Amygdala (tissue), 56 donors: ENCODE data around the gene ZNF254.
A peak's percentile ranks its signal among the peaks of the same experiment; 100 is the strongest.
"Not testable (repeated sequence)": the region's sequence is repeated elsewhere in the genome, so short reads cannot be mapped to it uniquely, and the experiment has no call there.

Experiments used
- DNase-seq, 56 donors: peaks; one replicate each; lab custom pipeline; 2025; lab: John Stamatoyannopoulos, UW

Gene ZNF254

DNA sequence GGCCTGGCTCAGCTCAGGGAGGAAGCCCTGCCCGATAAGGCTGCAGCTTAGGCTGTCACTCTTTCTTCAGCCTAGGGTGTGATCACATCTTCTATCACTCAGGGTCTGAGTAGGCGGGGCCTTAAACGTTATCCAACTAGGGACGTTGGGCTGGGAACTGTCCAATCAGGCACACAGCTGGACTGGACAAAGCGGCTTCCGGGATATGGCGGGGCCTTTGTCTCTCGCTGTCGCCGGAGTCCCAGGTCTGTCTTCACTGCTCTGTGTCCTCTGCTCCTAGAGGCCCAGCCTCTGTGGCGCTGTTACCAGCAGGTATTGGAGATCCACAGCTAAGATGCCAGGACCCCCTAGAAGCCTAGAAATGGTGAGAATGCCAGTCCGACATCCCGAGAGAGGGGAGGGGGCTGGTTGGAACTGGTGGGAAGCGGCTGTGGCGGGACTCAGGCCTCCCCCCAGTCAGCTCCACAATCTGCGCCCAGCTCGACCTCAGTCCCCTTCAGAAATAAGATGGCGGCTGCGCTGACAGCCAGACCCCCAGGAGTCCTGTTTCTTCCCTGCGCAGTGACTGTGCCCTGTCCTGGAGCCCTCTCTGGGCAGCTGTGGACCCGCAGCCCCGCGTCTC, at the start of gene ZNF254:
ZNF254 (plus strand) TSS at position 214 of the 622 bp plus-strand sequence; CDS start at position 335, 121 bp downstream.
- DNase-seq, result peak; percentile 36 to 95 (median 86)

DNA sequence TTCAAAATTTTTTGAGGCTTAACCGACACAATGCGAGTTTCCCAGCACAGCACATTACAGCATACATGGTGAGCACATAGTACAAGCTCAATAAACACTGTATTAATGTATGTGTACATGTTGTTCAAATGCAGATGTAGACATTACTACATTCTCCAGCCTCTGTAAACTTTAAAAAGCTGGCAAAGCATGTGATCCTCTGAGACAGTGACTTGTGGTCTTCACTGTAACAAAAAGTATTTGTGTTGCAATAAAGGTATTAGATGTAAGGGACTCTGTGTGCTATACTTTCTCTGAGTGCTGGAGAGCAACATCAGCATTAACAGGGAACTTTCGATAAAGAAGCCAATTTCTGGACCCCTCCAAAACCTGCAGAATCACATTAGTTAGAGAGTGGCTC, 46.4 kb upstream of the ZNF254 start:
- DNase-seq, result no peak

DNA sequence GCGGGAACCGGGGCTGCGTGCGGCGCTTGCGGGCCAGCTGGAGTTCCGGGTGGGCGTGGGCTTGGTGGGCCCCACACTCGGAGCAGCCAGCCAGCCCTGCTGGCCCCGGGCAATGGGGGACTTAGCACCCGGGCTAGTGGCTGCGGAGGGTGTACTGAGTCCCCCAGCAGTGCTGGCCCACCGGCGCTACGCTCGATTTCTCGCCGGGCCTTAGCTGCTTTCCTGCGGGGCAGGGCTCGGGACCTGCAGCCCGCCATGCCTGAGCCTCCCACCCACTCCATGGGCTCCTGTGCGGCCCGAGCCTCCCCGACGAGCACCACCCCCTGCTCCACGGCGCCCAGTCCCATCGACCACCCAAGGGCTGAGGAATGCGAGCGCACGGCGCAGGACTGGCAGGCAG, 45.7 kb upstream of the ZNF254 start:
- not testable (repeated sequence) for DNase-seq

DNA sequence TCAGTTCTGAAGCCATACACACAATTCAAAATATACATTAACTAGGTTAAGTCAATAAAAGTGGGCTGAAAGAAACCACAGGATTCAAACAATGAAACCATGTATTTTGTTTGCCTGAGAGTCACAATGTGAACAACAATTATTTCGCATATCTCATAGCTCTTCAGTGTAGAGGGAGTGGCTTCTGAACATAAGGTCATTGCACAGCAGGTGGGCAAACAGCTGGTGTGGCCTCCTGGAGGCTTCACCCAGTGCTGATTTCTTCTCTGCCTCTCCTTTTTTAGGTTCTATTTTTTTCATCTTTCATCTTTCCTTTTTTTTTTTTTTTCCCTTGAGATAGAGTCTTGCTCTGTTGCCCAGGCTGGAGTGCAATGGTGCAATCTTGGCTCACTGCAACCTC, 40.4 kb upstream of the ZNF254 start:
- no peak for DNase-seq

DNA sequence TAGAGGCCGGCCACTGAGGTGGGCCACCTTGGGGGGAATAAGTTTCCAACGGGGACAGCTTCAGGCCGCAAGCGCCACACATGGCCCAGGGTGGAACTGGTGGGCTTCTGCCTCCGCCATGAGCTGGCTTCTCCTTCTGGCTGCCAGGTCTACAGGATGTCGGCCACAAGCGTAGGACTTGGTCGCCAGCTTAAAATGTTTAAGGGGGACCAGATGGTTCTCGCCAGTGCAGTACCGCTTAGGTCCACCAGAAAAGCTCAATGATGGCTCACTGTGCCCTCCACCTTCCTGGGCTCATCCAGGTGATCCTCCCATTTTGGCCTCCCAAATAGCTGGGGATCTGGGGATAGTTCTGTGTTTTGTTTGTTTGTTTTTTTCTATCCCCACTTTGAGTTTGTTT, 38.7 kb upstream of the ZNF254 start:
- DNase-seq, result no peak

DNA sequence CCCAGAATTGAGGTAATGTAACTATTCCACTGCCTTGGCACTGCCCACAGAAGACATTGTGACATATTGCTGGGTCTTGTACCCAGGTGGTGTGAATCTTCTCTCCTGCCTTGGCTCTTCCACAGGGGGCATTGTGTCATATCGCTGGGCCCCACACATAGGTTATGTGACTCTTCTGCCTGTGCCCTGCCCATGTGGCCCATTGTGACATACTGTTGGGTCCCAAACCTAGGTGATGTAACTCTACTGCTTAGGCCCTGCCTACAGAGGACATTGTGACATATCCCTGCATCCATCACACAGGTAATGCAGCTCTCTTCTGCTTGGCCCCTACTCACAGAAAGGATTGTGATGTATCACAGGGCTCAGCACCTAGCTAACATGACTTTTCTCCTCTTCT, 37.5 kb upstream of the ZNF254 start:
- DNase-seq, result no peak

DNA sequence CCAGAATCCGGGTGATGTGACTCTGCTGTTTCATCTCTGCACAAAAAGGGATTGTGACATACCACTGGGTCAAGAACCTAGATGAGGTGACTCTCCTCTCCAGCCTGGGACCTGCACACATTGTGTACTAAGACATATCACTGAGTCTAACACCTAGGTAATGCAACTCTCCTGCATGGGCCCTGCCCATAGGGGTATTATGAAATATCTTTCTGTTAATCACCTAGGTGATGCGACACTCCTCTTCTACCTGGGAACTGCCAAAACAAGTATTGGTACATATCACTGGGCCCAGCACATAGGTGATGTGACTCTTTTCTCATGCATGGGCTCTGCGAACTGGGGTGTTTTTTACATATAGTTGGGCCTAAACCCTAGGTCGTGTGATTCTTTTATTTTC, 35.5 kb upstream of the ZNF254 start:
- DNase-seq, result no peak

DNA sequence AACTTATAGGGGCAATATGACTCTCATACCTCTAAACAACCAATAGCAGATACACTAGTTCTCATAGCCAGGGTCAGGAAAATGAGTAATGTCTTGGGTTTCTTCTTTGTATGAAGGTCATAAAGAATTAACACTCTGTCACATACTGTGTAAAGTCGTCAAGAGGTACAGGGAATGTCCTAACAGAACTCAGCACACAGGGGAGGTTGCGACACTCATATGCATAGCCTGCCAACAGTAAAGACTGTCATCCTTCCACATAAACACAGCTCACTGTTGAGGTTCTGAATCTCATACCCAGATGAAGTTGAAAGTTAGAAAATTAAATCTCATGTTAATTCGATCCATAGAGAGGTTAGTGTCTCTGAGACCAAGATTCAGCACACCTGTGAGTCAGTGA, 34.2 kb upstream of the ZNF254 start:
- no peak for DNase-seq

DNA sequence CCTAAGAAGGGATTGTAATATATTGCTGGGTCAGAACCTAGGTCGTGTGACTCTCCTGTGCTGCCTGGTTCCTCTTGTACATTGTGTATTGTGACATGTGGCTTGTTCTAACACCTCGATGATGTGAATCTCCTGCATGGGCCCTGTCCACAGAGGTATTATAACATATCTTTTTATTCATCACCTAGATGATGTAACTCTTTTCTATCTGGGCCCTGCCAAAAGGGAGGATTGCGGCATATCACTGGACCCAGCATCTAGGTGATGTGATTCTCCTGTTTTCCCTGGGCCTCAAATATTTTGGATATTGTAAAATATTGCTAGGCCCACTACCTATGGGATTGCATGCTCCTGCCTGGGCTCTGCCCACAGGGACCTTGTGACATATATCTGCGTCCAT, 33.4 kb upstream of the ZNF254 start:
- no peak for DNase-seq

DNA sequence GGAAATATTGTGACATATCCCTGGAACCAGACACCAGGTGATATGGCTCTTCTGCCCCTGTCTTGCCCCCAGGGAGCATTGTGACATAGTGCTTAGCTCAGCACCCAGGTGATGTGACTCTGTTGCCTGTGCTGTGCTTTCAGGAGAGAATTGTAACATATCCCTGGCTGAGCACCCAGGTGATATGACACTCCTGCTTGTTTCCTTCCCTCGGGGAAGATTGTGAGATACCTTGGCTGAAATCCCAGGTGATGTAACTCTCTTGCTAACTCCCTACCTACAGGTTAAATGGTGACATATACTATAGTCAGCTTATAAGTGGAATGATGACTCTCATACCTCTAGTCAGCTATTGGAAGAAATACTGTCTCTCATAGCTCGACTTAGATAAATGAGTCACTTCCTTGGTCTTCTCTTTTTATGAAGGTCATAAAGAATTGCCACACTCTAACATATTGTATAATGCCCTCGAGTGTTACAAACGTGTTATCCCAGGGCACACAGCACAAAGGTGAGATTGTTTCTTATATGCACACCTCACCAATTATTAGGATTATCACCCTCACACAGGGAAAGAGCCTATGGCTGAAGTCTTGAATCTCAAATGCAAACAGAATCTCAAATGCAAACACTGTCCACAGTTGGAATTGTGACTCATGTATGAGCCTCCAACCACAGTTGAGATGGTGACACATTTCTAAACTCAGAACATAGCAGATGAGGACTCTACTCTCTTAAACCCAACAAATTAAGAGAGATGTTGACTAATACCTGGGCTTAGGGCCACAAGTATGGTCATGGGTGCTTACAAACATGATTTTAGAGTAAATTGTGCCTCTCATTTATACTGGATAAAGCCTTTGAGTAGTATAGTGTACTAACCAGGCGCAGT, 32.7 kb upstream of the ZNF254 start:
- no peak for DNase-seq

DNA sequence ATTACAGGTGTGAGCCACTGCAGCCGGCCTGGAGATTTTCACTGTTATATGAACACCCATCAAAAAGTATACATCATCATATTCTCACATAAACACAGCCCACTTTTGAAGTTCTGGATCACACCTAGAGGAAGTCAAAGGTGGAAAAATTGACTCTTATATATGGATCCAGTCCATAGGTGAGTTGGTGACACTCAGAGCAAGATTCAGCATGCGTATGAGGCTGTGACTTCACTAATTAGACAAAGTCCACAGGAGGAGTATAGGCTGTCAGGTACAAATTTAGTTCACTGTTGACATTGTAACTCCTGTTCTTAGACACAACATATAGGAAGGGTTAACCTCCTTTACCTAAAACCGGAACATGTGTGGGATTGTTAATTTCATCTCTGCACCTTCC, 31.4 kb upstream of the ZNF254 start:
- DNase-seq, result no peak

DNA sequence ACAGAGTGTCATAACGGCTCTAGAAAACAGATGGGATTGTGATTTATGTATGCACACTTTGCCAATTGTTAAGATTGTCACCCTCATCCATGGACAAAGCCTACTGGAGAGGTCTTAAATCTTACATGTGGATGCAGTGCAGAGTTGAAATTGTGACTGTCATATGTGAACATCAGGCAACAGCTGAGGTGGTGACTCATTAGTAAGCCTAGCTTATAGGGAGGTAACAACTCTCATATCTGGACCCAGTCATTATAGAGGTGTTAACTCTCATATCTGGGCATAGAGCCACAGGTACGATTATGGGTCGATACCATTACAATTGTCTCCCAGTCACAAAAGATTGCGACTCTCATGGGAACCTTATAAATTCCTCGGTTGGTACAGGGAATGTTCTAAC, 29.8 kb upstream of the ZNF254 start:
- DNase-seq, result no peak

DNA sequence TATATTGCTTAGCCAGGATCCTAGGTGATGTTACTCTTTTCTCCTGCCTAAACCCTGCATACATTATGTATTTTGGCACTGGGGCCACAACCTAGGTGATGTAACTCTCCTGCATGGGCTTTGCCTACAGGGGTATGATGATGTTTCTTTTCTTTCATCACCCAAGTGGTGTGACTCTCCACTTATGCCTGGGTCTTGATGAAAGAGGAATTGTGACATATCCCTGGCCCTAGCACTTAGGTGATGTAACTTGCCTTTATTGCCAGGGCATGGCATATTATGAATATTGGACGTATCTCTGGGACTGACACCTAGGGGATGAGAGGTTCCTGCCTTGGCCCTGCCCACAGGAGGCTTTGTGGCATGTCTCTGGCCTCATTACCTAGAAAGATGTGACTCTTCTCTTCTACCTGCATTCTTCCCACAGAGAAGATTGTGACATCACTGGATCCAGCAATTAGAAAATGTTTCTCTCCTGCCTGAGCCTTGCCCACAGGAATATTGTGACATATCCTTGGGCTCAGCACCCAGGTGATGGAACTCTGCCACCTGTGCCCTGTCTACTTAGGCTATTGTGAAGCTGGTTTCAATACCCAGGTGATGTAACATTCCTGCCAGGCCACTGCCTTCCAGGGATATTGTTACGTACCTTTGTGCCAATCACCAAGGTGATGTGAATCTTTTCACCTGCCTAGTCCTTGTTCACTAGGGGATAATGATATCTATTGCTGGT, 27.3 kb upstream of the ZNF254 start:
- no peak for DNase-seq

DNA sequence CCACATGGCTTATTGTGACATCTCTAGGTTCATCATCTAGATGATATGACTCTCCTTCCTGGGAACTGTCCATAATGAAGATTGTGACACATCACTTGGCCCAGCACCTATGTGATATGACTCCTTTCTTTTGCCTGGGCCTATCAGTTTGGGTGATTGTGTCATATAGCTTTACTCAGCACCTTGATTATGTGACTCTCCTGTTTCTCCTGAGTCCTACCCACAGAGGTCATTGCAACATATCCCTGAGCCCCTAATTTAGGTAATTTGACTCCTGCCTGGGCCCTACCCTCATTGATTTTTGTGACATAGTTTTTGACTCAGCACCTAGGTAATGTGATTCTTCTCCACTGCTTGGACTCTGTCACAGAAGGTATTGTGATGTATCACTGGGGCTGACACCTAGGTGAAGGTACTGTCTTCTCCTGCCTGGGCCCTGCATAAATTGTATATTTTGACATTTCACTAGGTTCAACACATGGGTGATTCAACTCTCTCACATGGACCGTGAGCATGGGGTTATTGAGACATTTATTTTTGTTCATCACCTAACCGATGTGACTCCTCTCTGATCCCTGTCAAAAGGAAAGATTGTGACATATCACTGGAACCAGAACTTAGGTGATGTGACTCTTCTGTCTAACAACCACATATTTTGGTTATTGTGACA, 26.2 kb upstream of the ZNF254 start:
- no peak for DNase-seq

DNA sequence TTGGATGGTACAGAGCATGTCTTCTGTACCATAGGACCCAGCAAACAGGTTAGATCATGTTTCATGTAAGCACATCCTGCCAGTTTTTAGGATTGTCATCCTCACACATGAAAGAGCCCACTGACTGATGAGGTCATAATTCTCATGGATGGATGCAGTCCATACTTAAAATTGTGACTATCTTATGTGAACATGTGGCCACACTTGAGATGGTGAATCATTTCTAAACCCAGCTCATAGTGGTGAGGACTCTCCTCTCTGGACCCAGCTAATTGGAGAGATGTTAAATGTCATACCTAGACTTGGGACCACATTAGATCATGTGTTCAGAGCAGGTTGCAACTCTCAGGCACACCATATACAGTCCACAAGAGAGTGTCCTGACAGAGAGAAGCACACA, 24.8 kb upstream of the ZNF254 start:
- no peak for DNase-seq

DNA sequence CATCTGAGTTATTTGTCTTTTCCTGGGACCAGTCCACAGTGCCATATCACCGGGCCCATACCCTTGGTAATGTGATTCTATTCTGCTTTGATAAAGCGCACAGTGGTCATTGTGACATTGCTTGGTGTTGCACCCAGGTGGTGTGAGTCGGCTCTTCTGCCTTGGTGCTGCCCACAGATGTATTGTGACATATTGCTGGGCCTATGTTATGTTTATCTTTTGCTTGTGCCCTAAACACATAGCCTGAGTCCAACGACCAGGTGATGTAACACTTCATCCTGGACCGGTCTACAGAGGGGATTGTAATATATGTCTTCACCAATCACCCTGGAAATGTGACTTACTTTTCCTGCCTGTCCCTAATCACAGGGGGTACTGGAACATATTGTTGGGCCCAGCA, 23.7 kb upstream of the ZNF254 start:
- no peak for DNase-seq

DNA sequence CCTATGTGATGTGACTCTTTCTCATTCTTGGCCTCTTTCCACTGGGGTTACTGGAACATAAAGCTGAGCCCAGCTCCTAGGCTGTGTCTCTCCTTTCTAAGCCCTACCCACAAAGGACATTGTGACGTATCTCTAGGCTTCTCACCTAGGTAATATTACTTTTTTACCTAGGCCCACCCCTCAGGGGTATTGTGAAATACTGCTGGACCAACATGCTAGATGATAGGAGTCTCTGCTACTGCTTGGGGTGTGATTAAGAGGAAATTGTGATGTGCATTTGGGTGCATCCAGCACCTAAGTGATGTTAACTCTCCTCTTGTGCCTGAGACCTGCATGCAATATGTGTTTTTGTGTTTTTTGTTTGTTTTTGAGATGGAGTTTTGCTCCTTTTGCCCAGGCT, 22.8 kb upstream of the ZNF254 start:
- DNase-seq, result no peak

DNA sequence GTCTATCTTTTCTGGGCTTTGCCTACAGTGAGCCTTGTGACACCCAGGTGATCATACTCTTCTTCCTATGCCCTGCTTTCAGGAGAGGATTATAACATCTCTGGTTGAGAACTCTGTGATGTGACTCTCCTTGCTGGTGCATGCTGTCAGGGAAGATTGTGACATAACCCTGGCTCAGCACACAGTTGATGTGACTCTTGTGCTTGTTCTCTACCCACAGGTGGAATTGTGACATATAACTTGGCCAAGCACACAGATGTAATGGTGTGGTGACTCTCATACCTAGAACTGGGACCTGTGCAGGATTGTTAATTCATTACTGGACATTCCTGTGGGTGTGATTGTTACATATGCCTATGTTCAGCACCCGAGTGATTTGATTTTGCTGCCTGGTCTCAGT, 21.7 kb upstream of the ZNF254 start:
- no peak for DNase-seq

DNA sequence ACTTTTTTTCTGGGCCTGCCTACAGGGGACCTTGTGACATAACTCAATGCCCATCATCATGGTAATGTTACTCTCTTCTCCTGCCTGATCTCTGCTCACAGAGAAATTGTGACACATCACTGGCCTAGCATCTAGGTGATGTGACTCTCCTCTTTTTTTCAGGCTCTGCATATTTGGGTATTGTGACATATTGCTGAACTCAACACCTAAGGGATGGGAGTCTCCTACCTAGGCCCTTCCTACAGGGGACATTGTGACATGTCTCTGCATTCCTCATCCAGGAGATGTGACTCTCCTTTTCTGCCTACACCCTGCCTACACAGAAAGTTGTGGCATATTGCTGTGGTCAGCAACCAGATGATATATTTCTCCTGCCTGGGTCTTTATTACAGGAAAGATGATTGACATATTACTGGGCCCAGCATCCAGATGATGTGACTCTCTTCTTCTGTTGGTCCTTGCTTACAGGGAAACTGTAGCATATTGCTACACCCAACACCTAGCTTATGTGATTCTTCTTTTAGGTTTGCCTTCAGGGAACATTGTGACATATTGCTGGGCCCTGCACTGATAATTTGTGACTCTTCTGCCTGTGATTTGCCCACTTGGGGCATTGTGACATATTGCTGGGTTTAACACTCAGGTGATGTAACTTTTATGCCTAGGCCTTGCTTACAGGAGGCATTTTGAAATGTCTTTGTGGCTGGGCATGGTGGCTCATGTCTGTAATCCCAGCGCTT, 21.0 kb upstream of the ZNF254 start:
- no peak for DNase-seq
